ENCODE results near the gene AQP5.

- TF ChIP-seq POLR2A (IDR thresholded peaks at IDR 0.05) (no peak), CTCF (IDR thresholded peaks at IDR 0.05) (no peak), EP300 (IDR thresholded peaks at IDR 0.05) (no peak)
Measured at GRCh38 chr12:49957570-49957967, 4.1 kb upstream of the AQP5 start.
